ENCODE results near the gene RXYLT1. TPM values are rescaled to one million over a fixed set of nuclear protein-coding genes. Genes with fewer than 3 reads are reported as not detected.
"Not testable (repeated sequence)": the region's sequence is repeated elsewhere in the genome, so short reads cannot be mapped to it uniquely, and the experiment has no call there.

Gene RXYLT1
- total RNA-seq, 1 experiment from 2014 or later = 9.8 TPM

DNA sequence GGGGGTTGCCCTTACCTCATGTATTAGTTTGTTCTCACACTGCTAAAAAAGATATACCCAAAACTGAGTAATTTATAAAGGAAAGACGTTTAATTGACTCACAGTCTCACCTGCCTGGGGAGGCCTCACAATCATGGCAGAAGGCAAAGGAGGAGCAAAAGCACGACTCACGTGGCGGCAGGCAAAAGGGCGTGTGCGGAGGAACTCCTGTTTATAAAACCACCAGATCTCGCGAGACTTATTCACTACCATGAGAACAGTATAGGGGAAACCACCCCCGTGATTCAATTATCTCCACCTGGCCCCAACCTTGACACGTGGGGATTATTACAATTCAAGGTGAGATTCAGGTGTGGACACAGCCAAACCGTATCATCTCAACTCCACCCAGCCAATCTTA, 33.2 kb upstream of the RXYLT1 start:
- H3K27me3 Mint-ChIP-seq (ENCODE audit: low read depth); CTCF ChIA-PET; H3K4me3 Mint-ChIP-seq; DNase-seq (ENCODE audit: low spot score); H3K27ac Mint-ChIP-seq; H3K4me1 Mint-ChIP-seq; H3K36me3 Mint-ChIP-seq; ATAC-seq; H3K9me3 Mint-ChIP-seq: not testable (repeated sequence)
- POLR2A ChIA-PET = interaction anchor here (0.7 kb wide), 1 partner anchor 725 kb away, joined by 8 read pairs; no protein-coding TSS in a partner anchor

GRCh38 chr12:63747136-63747535, 32.6 kb upstream of the RXYLT1 start:
- H3K36me3 Mint-ChIP-seq; H3K9me3 Mint-ChIP-seq; ATAC-seq; H3K27ac Mint-ChIP-seq; H3K4me3 Mint-ChIP-seq; DNase-seq (ENCODE audit: low spot score); POLR2A ChIA-PET; H3K4me1 Mint-ChIP-seq; H3K27me3 Mint-ChIP-seq (ENCODE audit: low read depth); CTCF ChIA-PET: not testable (repeated sequence)

GRCh38 chr12:63747553-63747952, 32.2 kb upstream of the RXYLT1 start:
- CTCF ChIA-PET = no interaction called here
- Mint-ChIP-seq H3K27ac (no peak overlapping the region), H3K9me3 (no peaks in the 10 kb centered on the region; the same call in 1 of the 2 replicates), H3K36me3 (no peaks in the 10 kb centered on the region), H3K27me3 (ENCODE audit: low read depth) (no peaks in the 10 kb centered on the region), H3K4me1 (peaks cover 4% of the 10 kb centered on the region; the same call in 1 of the 2 replicates), H3K4me3 (no peak overlapping the region)
- ATAC-seq (no peak), DNase-seq (ENCODE audit: low spot score) (no peak)
- TF ChIP-seq TCF7 (CRISPR knock-in tag; IDR thresholded peaks at IDR 0.05; ENCODE audit: low read depth) (no peak), ZNF317 (CRISPR knock-in tag; IDR thresholded peaks at IDR 0.05; ENCODE audit: borderline replicate concordance, low read depth) (no peak), ESRRA (CRISPR knock-in tag; IDR thresholded peaks at IDR 0.05; ENCODE audit: borderline replicate concordance) (no peak), RELA (CRISPR knock-in tag; IDR thresholded peaks at IDR 0.05; ENCODE audit: borderline replicate concordance) (no peak), EMX1 (CRISPR knock-in tag; IDR thresholded peaks at IDR 0.05) (no peak), NR1H2 (CRISPR knock-in tag; IDR thresholded peaks at IDR 0.05) (no peak)
- TF ChIP-seq, protein P1, sequence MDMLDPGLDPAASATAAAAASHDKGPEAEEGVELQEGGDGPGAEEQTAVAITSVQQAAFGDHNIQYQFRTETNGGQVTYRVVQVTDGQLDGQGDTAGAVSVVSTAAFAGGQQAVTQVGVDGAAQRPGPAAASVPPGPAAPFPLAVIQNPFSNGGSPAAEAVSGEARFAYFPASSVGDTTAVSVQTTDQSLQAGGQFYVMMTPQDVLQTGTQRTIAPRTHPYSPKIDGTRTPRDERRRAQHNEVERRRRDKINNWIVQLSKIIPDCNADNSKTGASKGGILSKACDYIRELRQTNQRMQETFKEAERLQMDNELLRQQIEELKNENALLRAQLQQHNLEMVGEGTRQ (CRISPR knock-in tag; IDR thresholded peaks at IDR 0.05) = no peak
- TF ChIP-seq, protein P2, sequence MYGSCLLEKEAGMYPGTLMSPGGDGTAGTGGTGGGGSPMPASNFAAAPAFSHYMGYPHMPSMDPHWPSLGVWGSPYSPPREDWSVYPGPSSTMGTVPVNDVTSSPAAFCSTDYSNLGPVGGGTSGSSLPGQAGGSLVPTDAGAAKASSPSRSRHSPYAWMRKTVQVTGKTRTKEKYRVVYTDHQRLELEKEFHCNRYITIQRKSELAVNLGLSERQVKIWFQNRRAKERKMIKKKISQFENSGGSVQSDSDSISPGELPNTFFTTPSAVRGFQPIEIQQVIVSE (CRISPR knock-in tag; IDR thresholded peaks at IDR 0.05; ENCODE audit: borderline replicate concordance) = no peak
- TF ChIP-seq, protein P3, sequence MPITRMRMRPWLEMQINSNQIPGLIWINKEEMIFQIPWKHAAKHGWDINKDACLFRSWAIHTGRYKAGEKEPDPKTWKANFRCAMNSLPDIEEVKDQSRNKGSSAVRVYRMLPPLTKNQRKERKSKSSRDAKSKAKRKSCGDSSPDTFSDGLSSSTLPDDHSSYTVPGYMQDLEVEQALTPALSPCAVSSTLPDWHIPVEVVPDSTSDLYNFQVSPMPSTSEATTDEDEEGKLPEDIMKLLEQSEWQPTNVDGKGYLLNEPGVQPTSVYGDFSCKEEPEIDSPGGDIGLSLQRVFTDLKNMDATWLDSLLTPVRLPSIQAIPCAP (CRISPR knock-in tag; IDR thresholded peaks at IDR 0.05) = no peak
- POLR2A ChIA-PET = no interaction called here

DNA sequence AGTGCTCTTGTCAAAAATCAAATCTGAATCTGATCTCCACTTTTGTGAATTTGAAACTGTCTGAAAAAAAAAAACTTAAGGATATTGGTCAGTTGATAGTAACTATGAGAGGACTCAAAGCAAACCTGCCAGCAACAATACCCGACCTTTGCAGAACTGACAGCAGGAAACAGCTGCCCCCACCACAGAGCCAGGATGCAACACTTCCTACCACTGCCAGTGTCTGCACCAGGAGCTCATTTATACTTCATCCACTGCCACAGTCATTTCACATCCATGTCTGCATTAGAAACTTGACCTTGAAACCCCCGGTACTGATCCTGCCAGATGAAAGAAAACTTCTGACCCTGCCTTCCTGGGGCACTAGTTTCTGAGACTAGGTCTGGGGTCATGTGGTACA, 27.4 kb upstream of the RXYLT1 start:
- ChIA-PET POLR2A (no interaction called here), CTCF (interaction anchor here (0.6 kb wide), 1 partner anchor 429 kb away, joined by 3 read pairs; no protein-coding TSS in a partner anchor)
- Mint-ChIP-seq H3K9me3 (no peaks in the 10 kb centered on the region; the same call in 1 of the 2 replicates), H3K4me1 (no peaks in the 10 kb centered on the region), H3K27me3 (ENCODE audit: low read depth) (no peaks in the 10 kb centered on the region; the same call in 1 of the 2 replicates), H3K27ac (no peak overlapping the region), H3K4me3 (no peak overlapping the region), H3K36me3 (no peaks in the 10 kb centered on the region)
- ATAC-seq = no peak
- DNase-seq (ENCODE audit: low spot score) = no peak
- TF ChIP-seq FOXP1 (CRISPR knock-in tag; IDR thresholded peaks at IDR 0.05; ENCODE audit: borderline replicate concordance) (no peak), FOXJ3 (CRISPR knock-in tag; IDR thresholded peaks at IDR 0.05; ENCODE audit: borderline replicate concordance) (no peak), ZNF416 (CRISPR knock-in tag; IDR thresholded peaks at IDR 0.05) (no peak), ZNF317 (CRISPR knock-in tag; IDR thresholded peaks at IDR 0.05; ENCODE audit: borderline replicate concordance, low read depth) (no peak), ZMAT4 (CRISPR knock-in tag; IDR thresholded peaks at IDR 0.05) (no peak), ESRRA (CRISPR knock-in tag; IDR thresholded peaks at IDR 0.05; ENCODE audit: borderline replicate concordance) (no peak), OVOL2 (CRISPR knock-in tag; IDR thresholded peaks at IDR 0.05; ENCODE audit: borderline replicate concordance) (no peak), NFATC4 (CRISPR knock-in tag; IDR thresholded peaks at IDR 0.05) (no peak)
- TF ChIP-seq, protein P4, sequence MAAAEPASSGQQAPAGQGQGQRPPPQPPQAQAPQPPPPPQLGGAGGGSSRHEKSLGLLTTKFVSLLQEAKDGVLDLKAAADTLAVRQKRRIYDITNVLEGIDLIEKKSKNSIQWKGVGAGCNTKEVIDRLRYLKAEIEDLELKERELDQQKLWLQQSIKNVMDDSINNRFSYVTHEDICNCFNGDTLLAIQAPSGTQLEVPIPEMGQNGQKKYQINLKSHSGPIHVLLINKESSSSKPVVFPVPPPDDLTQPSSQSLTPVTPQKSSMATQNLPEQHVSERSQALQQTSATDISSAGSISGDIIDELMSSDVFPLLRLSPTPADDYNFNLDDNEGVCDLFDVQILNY (CRISPR knock-in tag; IDR thresholded peaks at IDR 0.05) = no peak
- TF ChIP-seq, protein P5, sequence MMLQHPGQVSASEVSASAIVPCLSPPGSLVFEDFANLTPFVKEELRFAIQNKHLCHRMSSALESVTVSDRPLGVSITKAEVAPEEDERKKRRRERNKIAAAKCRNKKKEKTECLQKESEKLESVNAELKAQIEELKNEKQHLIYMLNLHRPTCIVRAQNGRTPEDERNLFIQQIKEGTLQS (CRISPR knock-in tag; conservative IDR thresholded peaks at IDR 0.05) = no peak
- TF ChIP-seq, protein P6, sequence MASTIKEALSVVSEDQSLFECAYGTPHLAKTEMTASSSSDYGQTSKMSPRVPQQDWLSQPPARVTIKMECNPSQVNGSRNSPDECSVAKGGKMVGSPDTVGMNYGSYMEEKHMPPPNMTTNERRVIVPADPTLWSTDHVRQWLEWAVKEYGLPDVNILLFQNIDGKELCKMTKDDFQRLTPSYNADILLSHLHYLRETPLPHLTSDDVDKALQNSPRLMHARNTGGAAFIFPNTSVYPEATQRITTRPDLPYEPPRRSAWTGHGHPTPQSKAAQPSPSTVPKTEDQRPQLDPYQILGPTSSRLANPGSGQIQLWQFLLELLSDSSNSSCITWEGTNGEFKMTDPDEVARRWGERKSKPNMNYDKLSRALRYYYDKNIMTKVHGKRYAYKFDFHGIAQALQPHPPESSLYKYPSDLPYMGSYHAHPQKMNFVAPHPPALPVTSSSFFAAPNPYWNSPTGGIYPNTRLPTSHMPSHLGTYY (CRISPR knock-in tag; IDR thresholded peaks at IDR 0.05) = no peak
- TF ChIP-seq, protein P7, sequence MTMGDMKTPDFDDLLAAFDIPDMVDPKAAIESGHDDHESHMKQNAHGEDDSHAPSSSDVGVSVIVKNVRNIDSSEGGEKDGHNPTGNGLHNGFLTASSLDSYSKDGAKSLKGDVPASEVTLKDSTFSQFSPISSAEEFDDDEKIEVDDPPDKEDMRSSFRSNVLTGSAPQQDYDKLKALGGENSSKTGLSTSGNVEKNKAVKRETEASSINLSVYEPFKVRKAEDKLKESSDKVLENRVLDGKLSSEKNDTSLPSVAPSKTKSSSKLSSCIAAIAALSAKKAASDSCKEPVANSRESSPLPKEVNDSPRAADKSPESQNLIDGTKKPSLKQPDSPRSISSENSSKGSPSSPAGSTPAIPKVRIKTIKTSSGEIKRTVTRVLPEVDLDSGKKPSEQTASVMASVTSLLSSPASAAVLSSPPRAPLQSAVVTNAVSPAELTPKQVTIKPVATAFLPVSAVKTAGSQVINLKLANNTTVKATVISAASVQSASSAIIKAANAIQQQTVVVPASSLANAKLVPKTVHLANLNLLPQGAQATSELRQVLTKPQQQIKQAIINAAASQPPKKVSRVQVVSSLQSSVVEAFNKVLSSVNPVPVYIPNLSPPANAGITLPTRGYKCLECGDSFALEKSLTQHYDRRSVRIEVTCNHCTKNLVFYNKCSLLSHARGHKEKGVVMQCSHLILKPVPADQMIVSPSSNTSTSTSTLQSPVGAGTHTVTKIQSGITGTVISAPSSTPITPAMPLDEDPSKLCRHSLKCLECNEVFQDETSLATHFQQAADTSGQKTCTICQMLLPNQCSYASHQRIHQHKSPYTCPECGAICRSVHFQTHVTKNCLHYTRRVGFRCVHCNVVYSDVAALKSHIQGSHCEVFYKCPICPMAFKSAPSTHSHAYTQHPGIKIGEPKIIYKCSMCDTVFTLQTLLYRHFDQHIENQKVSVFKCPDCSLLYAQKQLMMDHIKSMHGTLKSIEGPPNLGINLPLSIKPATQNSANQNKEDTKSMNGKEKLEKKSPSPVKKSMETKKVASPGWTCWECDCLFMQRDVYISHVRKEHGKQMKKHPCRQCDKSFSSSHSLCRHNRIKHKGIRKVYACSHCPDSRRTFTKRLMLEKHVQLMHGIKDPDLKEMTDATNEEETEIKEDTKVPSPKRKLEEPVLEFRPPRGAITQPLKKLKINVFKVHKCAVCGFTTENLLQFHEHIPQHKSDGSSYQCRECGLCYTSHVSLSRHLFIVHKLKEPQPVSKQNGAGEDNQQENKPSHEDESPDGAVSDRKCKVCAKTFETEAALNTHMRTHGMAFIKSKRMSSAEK (CRISPR knock-in tag; IDR thresholded peaks at IDR 0.05; ENCODE audit: borderline replicate concordance) = no peak
